Mesenchymal stem cell (in vitro differentiated cells and primary cell): ENCODE results near the gene RNPC3.
"Not testable (repeated sequence)": the region's sequence is repeated elsewhere in the genome, so short reads cannot be mapped to it uniquely, and the experiment has no call there.

Source experiments
- DNase-seq: peaks from one replicate; pipeline ENCODE4 v3.0.0-alpha.2; 2013
- H2AFZ ChIP-seq: one replicate; pipeline ENCODE4 v1.6.1; 2013; ENCODE audit warnings: low read depth, mild to moderate bottlenecking, control low read depth, inconsistent platforms, low read length, moderate library complexity
- H2AK5ac ChIP-seq: 2 replicates; pipeline ENCODE4 v1.6.1; 2013; ENCODE audit warnings: low read length, moderate library complexity, mild to moderate bottlenecking, inconsistent platforms; ENCODE audit not compliant: severe bottlenecking
- H2BK120ac ChIP-seq: one replicate; pipeline ENCODE4 v1.6.1; 2013; ENCODE audit warnings: low read depth, mild to moderate bottlenecking, inconsistent platforms, low read length, moderate library complexity
- H2BK12ac ChIP-seq, 2 experiments: one replicate each; pipeline ENCODE4 v1.6.1; 2013; ENCODE audit warnings: inconsistent platforms in 2 of 2, low read length in 2 of 2, mild to moderate bottlenecking in 2 of 2, moderate library complexity in 2 of 2, control low read depth in 1 of 2
- H2BK15ac ChIP-seq: one replicate; pipeline ENCODE4 v1.6.1; 2013; ENCODE audit warnings: mild to moderate bottlenecking, low read depth, inconsistent platforms; ENCODE audit not compliant: poor library complexity, severe bottlenecking
- H2BK5ac ChIP-seq: 2 replicates; pipeline ENCODE4 v1.6.1; 2013; ENCODE audit warnings: low read depth, mild to moderate bottlenecking, low read length, control low read depth, inconsistent platforms; ENCODE audit not compliant: poor library complexity, severe bottlenecking
- H3K14ac ChIP-seq, 2 experiments: one replicate each; pipeline ENCODE4 v1.6.1; 2013; ENCODE audit warnings: inconsistent platforms in 2 of 2, low read length in 2 of 2, control low read depth in 1 of 2, mild to moderate bottlenecking in 1 of 2, moderate library complexity in 1 of 2
- H3K18ac ChIP-seq, 2 experiments: one replicate each; pipeline ENCODE4 v1.6.1; 2013; ENCODE audit warnings: inconsistent platforms in 2 of 2, low read length in 2 of 2, control low read depth in 1 of 2, low read depth in 1 of 2, mild to moderate bottlenecking in 1 of 2
- H3K23ac ChIP-seq, 2 experiments: one replicate each; pipeline ENCODE4 v1.6.1; 2013; ENCODE audit warnings: inconsistent platforms in 2 of 2, low read length in 2 of 2, mild to moderate bottlenecking in 2 of 2, moderate library complexity in 2 of 2, control low read depth in 1 of 2
- H3K27ac ChIP-seq: 2 replicates; pipeline ENCODE4 v1.5.1; 2013; ENCODE audit warnings: mild to moderate bottlenecking, moderate library complexity, low read length, control low read depth, inconsistent platforms; ENCODE audit not compliant: poor library complexity, severe bottlenecking
- H3K27me3 ChIP-seq, 2 experiments: 2 replicates each; pipeline versions ENCODE4 v1.6.1 to v1.7.0; 2013; ENCODE audit warnings: low read length in 2 of 2, mild to moderate bottlenecking in 2 of 2, moderate library complexity in 2 of 2, control low read depth in 1 of 2, inconsistent platforms in 1 of 2; ENCODE audit not compliant: control insufficient read depth in 1 of 2, insufficient read depth in 1 of 2
- H3K36me3 ChIP-seq, 2 experiments: 2 replicates each; pipeline versions ENCODE4 v1.6.1 to v1.7.0; 2013; ENCODE audit warnings: low read length in 2 of 2, control low read depth in 1 of 2, inconsistent platforms in 1 of 2, low read depth in 1 of 2, mild to moderate bottlenecking in 1 of 2; ENCODE audit not compliant: insufficient read depth in 2 of 2, control insufficient read depth in 1 of 2
- H3K4ac ChIP-seq, 2 experiments: one replicate each; pipeline ENCODE4 v1.6.1; 2013; ENCODE audit warnings: inconsistent platforms in 2 of 2, low read length in 2 of 2, mild to moderate bottlenecking in 2 of 2, moderate library complexity in 2 of 2, control low read depth in 1 of 2, low read depth in 1 of 2
- H3K4me1 ChIP-seq: 2 replicates; pipeline ENCODE4 v1.6.1; 2013; ENCODE audit warnings: low read depth, low read length, control low read depth; ENCODE audit not compliant: control insufficient read depth, insufficient read depth
- H3K4me2 ChIP-seq: 2 replicates; pipeline ENCODE4 v1.6.1; 2013; ENCODE audit warnings: low read length, mild to moderate bottlenecking, inconsistent platforms; ENCODE audit not compliant: poor library complexity, severe bottlenecking
- H3K4me3 ChIP-seq, 2 experiments: 2 replicates each; pipeline versions ENCODE4 v1.5.1 to v1.7.0; 2013; ENCODE audit warnings: low read length in 2 of 2, mild to moderate bottlenecking in 2 of 2, control low read depth in 1 of 2, low read depth in 1 of 2; ENCODE audit not compliant: insufficient read depth in 1 of 2
- H3K79me1 ChIP-seq: replicated peaks from 2 replicates; pipeline ENCODE4 v1.6.1; 2013; ENCODE audit warnings: mild to moderate bottlenecking, control low read depth, low read length, inconsistent platforms; ENCODE audit not compliant: poor library complexity, severe bottlenecking
- H3K9ac ChIP-seq: 2 replicates; pipeline ENCODE4 v1.7.0; 2013; ENCODE audit warnings: mild to moderate bottlenecking, low read length, moderate library complexity
- H3K9me3 ChIP-seq: 2 replicates; pipeline ENCODE4 v1.7.0; 2013; ENCODE audit warnings: mild to moderate bottlenecking, low read length; ENCODE audit not compliant: control insufficient read depth
- H4K8ac ChIP-seq: one replicate; pipeline ENCODE4 v1.6.1; 2013; ENCODE audit warnings: inconsistent platforms, mild to moderate bottlenecking, low read length, moderate library complexity
- H4K91ac ChIP-seq: one replicate; pipeline ENCODE4 v1.6.1; 2013; ENCODE audit warnings: mild to moderate bottlenecking, low read length, inconsistent platforms
- WGBS: methylation state at CpG from one replicate; pipeline ENCODE4 v1.1.7; 2013; ENCODE audit warnings: mixed read lengths; 5-methylcytosine and 5-hydroxymethylcytosine counted together

Gene RNPC3

DNA sequence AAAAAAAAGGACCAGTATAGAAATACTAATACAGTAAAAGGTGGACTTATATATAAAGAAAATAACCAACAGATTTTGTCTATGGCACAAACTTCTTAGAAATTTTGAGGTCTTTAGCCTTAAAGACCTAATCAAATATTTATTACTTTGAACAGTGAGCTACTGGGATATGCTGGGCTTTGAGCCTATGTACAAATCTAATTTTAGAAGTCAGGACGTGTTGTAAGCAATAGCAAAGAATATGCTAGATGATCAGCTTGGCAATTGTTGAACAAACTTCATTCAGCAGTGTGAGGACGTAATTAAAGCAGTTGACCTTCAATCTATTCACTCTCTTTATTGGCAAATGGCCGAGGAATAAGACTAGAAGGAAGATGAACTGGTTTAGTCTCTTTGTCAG, 77.2 kb downstream of the RNPC3 start:
- not testable (repeated sequence) for H3K79me1 ChIP-seq, H4K8ac ChIP-seq, H3K9ac ChIP-seq, H3K23ac ChIP-seq, H2BK15ac ChIP-seq, H2BK5ac ChIP-seq, H3K4me3 ChIP-seq, H3K4ac ChIP-seq, H3K4me1 ChIP-seq, H3K27me3 ChIP-seq, H2BK12ac ChIP-seq, H2BK120ac ChIP-seq, H4K91ac ChIP-seq, H2AFZ ChIP-seq, H3K36me3 ChIP-seq, H2AK5ac ChIP-seq, H3K4me2 ChIP-seq, DNase-seq, H3K18ac ChIP-seq, H3K14ac ChIP-seq, H3K27ac ChIP-seq, H3K9me3 ChIP-seq
- WGBS = no CpG with 5 or more reads among the region's 3 CpGs
